ENCODE data around the gene FARP1.

- TF ChIP-seq CTCF (IDR thresholded peaks at IDR 0.05) = no peak
- no peak for TF ChIP-seq POLR2A (IDR thresholded peaks at IDR 0.05; ENCODE audit: low read depth)
Measured at GRCh38 chr13:98451676-98452470, 309.0 kb downstream of the FARP1 start.

Measured in esophagus muscularis mucosa (tissue), 3 donors.